IMR-90 (cell line): ENCODE measurements around the gene ACIN1. TPM values are rescaled to one million over a fixed set of nuclear protein-coding genes. Genes with fewer than 3 reads are reported as not detected.

Source experiments
- ATAC-seq: fragments of 200-7000 bp; cut with Tn5 transposase; 2 replicates; pipeline ENCODE4 v1.9.1; 2020; ENCODE audit warnings: low read depth, mild to moderate bottlenecking, moderate library complexity
- BruUV-seq: library from RNA; stranded (reverse); fragments of 400-500 nt; replicated peaks from 2 replicates; lab custom pipeline; 2021; lab: Mats Ljungman, UMichigan
- CTCF ChIA-PET: fragments of 300-600 bp; formaldehyde crosslinking; extraction: SDS; loops from one replicate; lab custom pipeline; 2021; ENCODE audit warnings: antibody characterized with exemption; lab: Yijun Ruan, JAX
- POLR2A ChIA-PET: fragments of 300-600 bp; sonication (Branson Sonifier 250); formaldehyde crosslinking; loops from one replicate; lab custom pipeline; 2022; ENCODE audit warnings: antibody characterized with exemption; ENCODE audit not compliant: unreplicated experiment; lab: Charles Lee
- DNase-seq: peaks from one replicate; pipeline ENCODE4 v3.0.0; 2013
- H2AFZ ChIP-seq: replicated peaks from 2 replicates; pipeline ENCODE3; 2013; ENCODE audit warnings: low read length, mild to moderate bottlenecking; ENCODE audit not compliant: poor library complexity
- H2AK5ac ChIP-seq: 2 replicates; pipeline ENCODE4 v1.6.1; 2013; ENCODE audit warnings: low read depth, low read length, inconsistent platforms
- H2AK9ac ChIP-seq: replicated peaks from 2 replicates; pipeline ENCODE3; 2013; ENCODE audit warnings: mild to moderate bottlenecking, low read depth, low read length, moderate library complexity; ENCODE audit not compliant: poor library complexity
- H2BK120ac ChIP-seq: 2 replicates; pipeline ENCODE4 v1.6.1; 2013; ENCODE audit warnings: low read depth, low read length, inconsistent platforms
- H2BK15ac ChIP-seq: 3 replicates; pipeline ENCODE4 v1.6.1; 2013; ENCODE audit warnings: low read depth, low read length, inconsistent platforms
- H2BK20ac ChIP-seq: 2 replicates; pipeline ENCODE4 v1.6.1; 2013; ENCODE audit warnings: low read depth, mild to moderate bottlenecking, inconsistent platforms, low read length, moderate library complexity
- H2BK5ac ChIP-seq: 2 replicates; pipeline ENCODE4 v1.6.1; 2013; ENCODE audit warnings: mild to moderate bottlenecking, low read depth, low read length, inconsistent platforms; ENCODE audit not compliant: poor library complexity, severe bottlenecking
- H3K14ac ChIP-seq: replicated peaks from 2 replicates; pipeline ENCODE4 v1.6.1; 2013; ENCODE audit warnings: low read depth, low read length, inconsistent platforms
- H3K18ac ChIP-seq: 2 replicates; pipeline ENCODE4 v1.6.1; 2013; ENCODE audit warnings: low read depth, low read length, control low read depth
- H3K23ac ChIP-seq: 2 replicates; pipeline ENCODE4 v1.6.1; 2013; ENCODE audit warnings: low read depth, low read length, inconsistent platforms
- H3K27ac ChIP-seq: 2 replicates; pipeline ENCODE4 v1.5.1; 2013; ENCODE audit warnings: mild to moderate bottlenecking, control low read depth, low read length; ENCODE audit not compliant: insufficient read depth
- H3K27me3 ChIP-seq: 2 replicates; pipeline ENCODE4 v1.6.1; 2013; ENCODE audit warnings: low read length; ENCODE audit not compliant: control insufficient read depth, insufficient read depth
- H3K36me3 ChIP-seq: 2 replicates; pipeline ENCODE4 v1.6.1; 2013; ENCODE audit warnings: low read length, mixed read lengths; ENCODE audit not compliant: control insufficient read depth, insufficient read depth
- H3K4ac ChIP-seq: 2 replicates; pipeline ENCODE4 v1.6.1; 2013; ENCODE audit warnings: low read depth, low read length, inconsistent platforms
- H3K4me1 ChIP-seq: 2 replicates; pipeline ENCODE4 v1.6.1; 2013; ENCODE audit warnings: low read length, mixed read lengths; ENCODE audit not compliant: control insufficient read depth, insufficient read depth
- H3K4me2 ChIP-seq: 2 replicates; pipeline ENCODE4 v1.6.1; 2013; ENCODE audit warnings: low read depth, mild to moderate bottlenecking, control low read depth, low read length, moderate library complexity
- H3K4me3 ChIP-seq: 2 replicates; pipeline ENCODE4 v1.5.1; 2013; ENCODE audit warnings: low read depth, mild to moderate bottlenecking, control low read depth, low read length, moderate library complexity; ENCODE audit not compliant: insufficient read depth
- H3K56ac ChIP-seq: 2 replicates; pipeline ENCODE4 v1.6.1; 2013; ENCODE audit warnings: low read length, inconsistent platforms; ENCODE audit not compliant: insufficient read depth; ENCODE audit errors: extremely low read depth
- H3K79me1 ChIP-seq, 2 experiments: 2 replicates each; pipeline ENCODE4 v1.6.1; 2013; ENCODE audit warnings: low read length in 2 of 2, inconsistent platforms in 1 of 2, low read depth in 1 of 2
- H3K9ac ChIP-seq: 2 replicates; pipeline ENCODE4 v1.6.1; 2013; ENCODE audit warnings: low read depth, low read length, control low read depth
- H3K9me1 ChIP-seq: 2 replicates; pipeline ENCODE4 v1.6.1; 2013; ENCODE audit warnings: low read length, inconsistent platforms; ENCODE audit not compliant: insufficient read depth
- H3K9me3 ChIP-seq: 2 replicates; pipeline ENCODE4 v1.6.1; 2013; ENCODE audit warnings: low read length; ENCODE audit not compliant: control insufficient read depth, insufficient read depth
- H4K20me1 ChIP-seq: 2 replicates; pipeline ENCODE4 v1.6.1; 2013; ENCODE audit warnings: low read length, inconsistent platforms; ENCODE audit not compliant: insufficient read depth
- H4K5ac ChIP-seq: 2 replicates; pipeline ENCODE4 v1.6.1; 2013; ENCODE audit warnings: mild to moderate bottlenecking, low read depth, low read length, control low read depth
- H4K8ac ChIP-seq, 2 experiments: 2 replicates each; pipeline ENCODE4 v1.6.1; 2013; ENCODE audit warnings: low read depth in 2 of 2, low read length in 2 of 2, control low read depth in 1 of 2, inconsistent platforms in 1 of 2
- H4K91ac ChIP-seq: 2 replicates; pipeline ENCODE4 v1.6.1; 2013; ENCODE audit warnings: low read depth, low read length, inconsistent platforms; ENCODE audit not compliant: insufficient read depth
- CEBPB ChIP-seq: IDR thresholded peaks from 2 replicates; pipeline ENCODE4 v1.6.1; 2012; ENCODE audit warnings: low read depth, low read length, improper control_type of control experiment
- CHD1 ChIP-seq: IDR thresholded peaks from 2 replicates; pipeline ENCODE4 v1.6.1; 2012; ENCODE audit warnings: low read depth, low read length, improper control_type of control experiment
- FOS ChIP-seq: fragments of 150-350 bp; IDR thresholded peaks from 2 replicates; pipeline ENCODE4 v1.6.1; 2016; ENCODE audit warnings: low read depth, low read length
- MAZ ChIP-seq: IDR thresholded peaks from 2 replicates; pipeline ENCODE4 v1.6.1; 2012; ENCODE audit warnings: low read depth, mild to moderate bottlenecking, low read length, improper control_type of control experiment, moderate library complexity, borderline replicate concordance
- MXI1 ChIP-seq: IDR thresholded peaks from 2 replicates; pipeline ENCODE4 v1.6.1; 2012; ENCODE audit warnings: low read depth, mild to moderate bottlenecking, low read length, moderate library complexity, borderline replicate concordance
- NFE2L2 ChIP-seq: fragments of 150-350 bp; IDR thresholded peaks from 2 replicates; pipeline ENCODE4 v1.6.1; 2016; ENCODE audit warnings: low read depth, mild to moderate bottlenecking, low read length
- POLR2A ChIP-seq: IDR thresholded peaks from 2 replicates; pipeline ENCODE4 v1.6.1; 2012; ENCODE audit warnings: mild to moderate bottlenecking, low read depth, low read length
- RAD21 ChIP-seq: IDR thresholded peaks from 2 replicates; pipeline ENCODE4 v1.6.1; 2012; ENCODE audit warnings: low read length, improper control_type of control experiment
- RFX5 ChIP-seq: IDR thresholded peaks from 2 replicates; pipeline ENCODE4 v1.8.0; 2012; ENCODE audit warnings: low read depth, mild to moderate bottlenecking, low read length, moderate library complexity
- SMC3 ChIP-seq: fragments of 150-350 bp; IDR thresholded peaks from 2 replicates; pipeline ENCODE4 v1.6.1; 2016; ENCODE audit warnings: low read depth, mild to moderate bottlenecking, antibody characterized with exemption, low read length, moderate library complexity
- WGBS, 2 experiments: methylation state at CpG; one replicate each; pipeline versions ENCODE4 v1.1.5 to v1.1.7; 2013; ENCODE audit warnings: missing lambda C conversion rate in 2 of 2; ENCODE audit not compliant: insufficient read length in 1 of 2; ENCODE audit errors: extremely low coverage in 2 of 2; 5-methylcytosine and 5-hydroxymethylcytosine counted together
- dilution Hi-C: fragments of 300-500 bp; cut with HindIII; formaldehyde crosslinking; loops from one replicate; pipeline ENCODE4 v1.14.3; 2018; ENCODE audit warnings: low sequenced_read_pairs; ENCODE audit not compliant: unreplicated experiment
- in situ Hi-C: fragments of 300-500 bp; cut with MboI; formaldehyde crosslinking; loops from 3 replicates; pipeline ENCODE4 v1.14.3; 2019; ENCODE audit warnings: low sequenced_read_pairs, inconsistent platforms, mixed read lengths
- intact Hi-C: fragments of 100-400 bp; cut with micrococcal nuclease; formaldehyde crosslinking; loops from 2 replicates; pipeline ENCODE4 v1.10.0; 2022
- polyA plus RNA-seq, 3 experiments: library from polyadenylated mRNA; depleted of rRNA; stranded (reverse); fragments of >200 nt; gene quantifications; 2 replicates each; pipeline ENCODE4 v1.2.3, GENCODE V29; 2012; ENCODE audit warnings: low replicate concordance in 1 of 3
- total RNA-seq: library from RNA; depleted of rRNA; stranded (reverse); fragments of >200 nt; gene quantifications from 2 replicates; pipeline ENCODE4 v1.2.3, GENCODE V29; 2012
- TF ChIP-seq, protein P1 (sequence below): fragments of 150-350 bp; IDR thresholded peaks from 2 replicates; pipeline ENCODE4 v1.6.1; 2016; ENCODE audit warnings: low read depth, mild to moderate bottlenecking, low read length, moderate library complexity, borderline replicate concordance
- TF ChIP-seq, protein P2 (sequence below): conservative IDR thresholded peaks from 2 replicates; pipeline ENCODE4 v1.5.1; 2012; ENCODE audit warnings: mild to moderate bottlenecking, low read depth, low read length, improper control_type of control experiment
- TF ChIP-seq, protein P3 (sequence below): fragments of 150-350 bp; IDR thresholded peaks from 2 replicates; pipeline ENCODE4 v1.6.1; 2017; ENCODE audit warnings: mild to moderate bottlenecking, antibody characterized with exemption, low read length, low read depth

The ACIN1 gene
- total and polyA plus RNA-seq, 2 of the 4 experiments (the other 2 are of a cell fraction): 73.8 to 185 TPM

DNA sequence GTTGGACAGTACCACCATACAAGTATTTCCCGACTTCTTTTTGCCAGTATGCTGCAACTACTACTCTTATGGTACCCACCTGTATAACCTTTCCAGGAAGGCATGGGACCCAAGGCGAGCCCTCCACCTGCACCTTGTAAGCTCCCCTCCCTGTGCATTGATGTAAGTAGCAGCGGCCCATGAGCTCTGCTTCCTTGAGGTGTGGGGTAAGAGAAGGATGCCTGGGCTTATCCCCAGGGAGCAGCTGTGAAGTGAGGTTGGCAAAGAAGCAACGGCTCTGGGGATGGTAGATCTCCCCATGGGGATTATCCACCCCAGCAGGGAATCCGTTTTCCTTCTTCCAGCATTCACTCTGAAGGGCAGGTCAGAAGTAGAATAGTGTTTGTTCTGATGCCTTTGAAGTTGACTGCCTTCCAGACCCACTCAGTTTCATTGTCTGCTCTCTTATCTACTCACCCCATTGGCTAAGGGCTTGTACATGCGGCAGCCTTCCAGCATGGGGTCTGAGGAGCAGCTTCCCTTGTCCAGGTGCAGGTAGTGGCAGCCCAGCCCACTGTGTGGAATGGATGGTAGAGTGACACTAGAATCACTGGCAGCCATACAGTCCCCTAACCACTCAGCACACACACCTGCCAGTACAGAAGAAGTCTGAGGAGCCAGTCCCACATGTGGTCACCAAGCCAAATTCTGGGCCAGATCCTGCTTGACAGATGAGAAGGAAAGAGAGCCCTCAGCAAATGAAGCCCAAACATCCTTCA, 6.5 kb upstream of the ACIN1 start:
- CTCF ChIA-PET: interaction anchor here (0.9 kb wide), 1 partner anchor 24 kb away, joined by 3 read pairs; no protein-coding TSS in a partner anchor
- Histone ChIP-seq H2BK15ac (no peak overlapping the region), H3K18ac (no peak overlapping the region), H3K27ac (no peak overlapping the region), H2BK5ac (no peak overlapping the region), H3K4me3 (no peak overlapping the region), H3K4ac (no peak overlapping the region), H3K9me3 (no peaks in the 10 kb centered on the region), H4K5ac (no peak overlapping the region), H3K36me3 (peaks cover 12% of the 10 kb centered on the region), H2BK120ac (no peak overlapping the region), H4K20me1 (peaks cover 32% of the 10 kb centered on the region; the same call in 1 of the 2 replicates), H4K8ac (no peak overlapping the region), H3K14ac (no peak overlapping the region), H2AK9ac (no peak overlapping the region), H3K79me1 (peaks cover 15 to 48% of the 10 kb centered on the region in 2 experiments; a peak in 3 of 4 replicates), H3K9ac (no peak overlapping the region), H3K4me1 (peaks cover 9% of the 10 kb centered on the region), H3K4me2 (no peak overlapping the region), H2AFZ (peak overlapping the region; percentile 26), H2BK20ac (no peak overlapping the region), H3K9me1 (peaks cover 11% of the 10 kb centered on the region), H2AK5ac (no peak overlapping the region), H3K27me3 (no peaks in the 10 kb centered on the region), H3K56ac (no peak overlapping the region), H4K91ac (no peak overlapping the region), H3K23ac (no peak overlapping the region)
- POLR2A ChIA-PET: no interaction called here
- BruUV-seq: no TSS peak
- no CpG with 5 or more reads among the region's 6 CpGs for WGBS, 2 experiments
- dilution Hi-C loops: no loop called here
- intact Hi-C loops: no loop called here
- TF ChIP-seq CHD1 (no peak), CEBPB (no peak), MXI1 (no peak), SMC3 (no peak), RFX5 (no peak), FOS (no peak), RAD21 (no peak), POLR2A (no peak), MAZ (no peak), NFE2L2 (no peak)
- TF ChIP-seq, protein P1, sequence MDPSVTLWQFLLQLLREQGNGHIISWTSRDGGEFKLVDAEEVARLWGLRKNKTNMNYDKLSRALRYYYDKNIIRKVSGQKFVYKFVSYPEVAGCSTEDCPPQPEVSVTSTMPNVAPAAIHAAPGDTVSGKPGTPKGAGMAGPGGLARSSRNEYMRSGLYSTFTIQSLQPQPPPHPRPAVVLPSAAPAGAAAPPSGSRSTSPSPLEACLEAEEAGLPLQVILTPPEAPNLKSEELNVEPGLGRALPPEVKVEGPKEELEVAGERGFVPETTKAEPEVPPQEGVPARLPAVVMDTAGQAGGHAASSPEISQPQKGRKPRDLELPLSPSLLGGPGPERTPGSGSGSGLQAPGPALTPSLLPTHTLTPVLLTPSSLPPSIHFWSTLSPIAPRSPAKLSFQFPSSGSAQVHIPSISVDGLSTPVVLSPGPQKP: no peak
- TF ChIP-seq, protein P2, sequence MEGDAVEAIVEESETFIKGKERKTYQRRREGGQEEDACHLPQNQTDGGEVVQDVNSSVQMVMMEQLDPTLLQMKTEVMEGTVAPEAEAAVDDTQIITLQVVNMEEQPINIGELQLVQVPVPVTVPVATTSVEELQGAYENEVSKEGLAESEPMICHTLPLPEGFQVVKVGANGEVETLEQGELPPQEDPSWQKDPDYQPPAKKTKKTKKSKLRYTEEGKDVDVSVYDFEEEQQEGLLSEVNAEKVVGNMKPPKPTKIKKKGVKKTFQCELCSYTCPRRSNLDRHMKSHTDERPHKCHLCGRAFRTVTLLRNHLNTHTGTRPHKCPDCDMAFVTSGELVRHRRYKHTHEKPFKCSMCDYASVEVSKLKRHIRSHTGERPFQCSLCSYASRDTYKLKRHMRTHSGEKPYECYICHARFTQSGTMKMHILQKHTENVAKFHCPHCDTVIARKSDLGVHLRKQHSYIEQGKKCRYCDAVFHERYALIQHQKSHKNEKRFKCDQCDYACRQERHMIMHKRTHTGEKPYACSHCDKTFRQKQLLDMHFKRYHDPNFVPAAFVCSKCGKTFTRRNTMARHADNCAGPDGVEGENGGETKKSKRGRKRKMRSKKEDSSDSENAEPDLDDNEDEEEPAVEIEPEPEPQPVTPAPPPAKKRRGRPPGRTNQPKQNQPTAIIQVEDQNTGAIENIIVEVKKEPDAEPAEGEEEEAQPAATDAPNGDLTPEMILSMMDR: no peak
- TF ChIP-seq, protein P3, sequence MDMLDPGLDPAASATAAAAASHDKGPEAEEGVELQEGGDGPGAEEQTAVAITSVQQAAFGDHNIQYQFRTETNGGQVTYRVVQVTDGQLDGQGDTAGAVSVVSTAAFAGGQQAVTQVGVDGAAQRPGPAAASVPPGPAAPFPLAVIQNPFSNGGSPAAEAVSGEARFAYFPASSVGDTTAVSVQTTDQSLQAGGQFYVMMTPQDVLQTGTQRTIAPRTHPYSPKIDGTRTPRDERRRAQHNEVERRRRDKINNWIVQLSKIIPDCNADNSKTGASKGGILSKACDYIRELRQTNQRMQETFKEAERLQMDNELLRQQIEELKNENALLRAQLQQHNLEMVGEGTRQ: no peak
- DNase-seq (no peak), ATAC-seq (no peak)
- in situ Hi-C loops: loop anchor here (5.0 kb wide), 1 partner anchor 34 kb away; no protein-coding TSS in a partner anchor
